GM12865 (cell line): ENCODE data around the gene MANBA.
A peak's percentile ranks its signal among the peaks of the same experiment; 100 is the strongest.
"Not testable (repeated sequence)": the region's sequence is repeated elsewhere in the genome, so short reads cannot be mapped to it uniquely, and the experiment has no call there.

Experiments used
- DNase-seq: peaks from one replicate; pipeline ENCODE4 v3.0.0; 2010; ENCODE audit warnings: low read depth
- H3K4me3 ChIP-seq: 2 replicates; pipeline ENCODE4 v1.5.1; 2011; ENCODE audit warnings: mild to moderate bottlenecking, low read depth, low read length, control low read depth
- CTCF ChIP-seq: IDR thresholded peaks from 2 replicates; pipeline ENCODE4 v1.5.1; 2011; ENCODE audit warnings: low read length, control low read depth, low read depth, inconsistent platforms; ENCODE audit not compliant: insufficient read depth; ENCODE audit errors: missing control alignments

MANBA gene

GRCh38 chr4:102734591-102735385 lies 26.0 kb downstream of the MANBA start:
- DNase-seq, result peak; percentile 66
- TF ChIP-seq CTCF, result no peak

DNA sequence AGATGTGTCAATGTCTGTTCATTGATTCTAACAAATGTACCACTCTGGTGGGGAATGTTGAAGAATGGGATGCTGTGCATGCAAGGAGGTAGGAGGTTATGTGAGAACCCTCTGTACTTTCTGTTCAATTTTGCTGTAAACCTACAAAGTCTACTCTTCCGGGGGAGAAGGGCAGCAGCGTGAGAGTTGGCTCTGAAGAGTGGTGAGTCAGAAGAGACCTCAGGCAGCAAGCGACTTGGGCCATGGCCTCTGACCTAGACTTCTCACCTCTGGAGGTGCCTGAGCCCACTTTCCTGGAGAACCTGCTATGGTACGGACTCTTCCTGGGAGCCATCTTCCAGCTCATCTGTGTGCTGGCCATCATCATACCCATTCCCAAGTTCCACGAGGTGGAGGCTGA lies 26.7 kb downstream of the MANBA start:
- H3K4me3 ChIP-seq, result no peak overlapping the region
- TF ChIP-seq CTCF, result no peak
- DNase-seq, result no peak

More at GRCh38 chr4:102734591-102735385, 26.0 kb downstream of the MANBA start:
- H3K4me3 ChIP-seq, result no peak overlapping the region

- no peak overlapping the region for H3K4me3 ChIP-seq
- TF ChIP-seq CTCF, result no peak
- DNase-seq, result no peak
These were observed 27.7 kb downstream of the MANBA start for GRCh38 chr4:102733084-102733483.

- TF ChIP-seq CTCF, result no peak
- no peak for DNase-seq
These were observed 28.1 kb downstream of the MANBA start for GRCh38 chr4:102732678-102733077.

GRCh38 chr4:102730968-102731533 lies 29.7 kb downstream of the MANBA start:
- TF ChIP-seq CTCF, result no peak
- DNase-seq, result no peak
- H3K4me3 ChIP-seq, result no peak overlapping the region

More at GRCh38 chr4:102732678-102733077, 28.1 kb downstream of the MANBA start:
- H3K4me3 ChIP-seq, result no peak overlapping the region

DNA sequence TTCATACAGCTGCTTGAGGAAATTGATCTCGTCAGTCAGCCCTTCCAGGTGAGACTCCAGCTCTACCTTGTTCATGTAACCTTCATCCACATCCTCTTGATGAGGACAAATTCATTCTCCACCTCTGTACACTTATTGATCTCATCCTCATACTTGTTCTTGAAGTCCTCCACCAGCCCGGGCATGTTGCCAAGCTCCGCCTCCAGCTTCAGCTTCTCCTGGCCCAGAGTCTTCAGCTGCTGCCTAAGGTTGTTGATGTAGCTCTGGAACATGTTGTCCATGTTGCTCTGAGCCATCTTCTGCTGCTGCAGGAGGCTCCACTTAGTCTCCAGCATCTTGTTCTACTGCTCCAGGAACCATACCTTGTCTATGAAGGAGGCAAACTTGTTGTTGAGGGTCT lies 31.3 kb downstream of the MANBA start:
- not testable (repeated sequence) for DNase-seq, H3K4me3 ChIP-seq

DNA sequence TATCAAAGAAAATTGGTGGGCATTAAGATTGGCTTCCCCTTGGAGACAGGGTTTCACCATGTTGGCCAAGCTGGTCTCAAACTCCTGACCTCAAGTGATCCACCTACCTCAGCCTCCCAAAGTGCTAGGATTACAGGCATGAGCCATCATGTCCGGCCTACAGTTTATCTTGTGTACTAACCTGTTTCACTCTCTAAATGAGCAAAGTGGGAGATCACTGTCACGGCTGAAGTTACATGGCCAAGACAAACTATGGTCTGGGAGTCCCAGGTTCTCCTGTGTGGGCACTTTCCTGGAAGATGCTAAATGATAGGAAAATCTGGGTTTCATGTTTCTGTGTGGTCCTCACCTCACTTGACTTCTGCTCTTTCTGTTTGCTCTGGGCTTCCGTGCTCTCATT lies 33.8 kb downstream of the MANBA start:
- H3K4me3 ChIP-seq, result not testable (repeated sequence)
- peak; percentile 25 for DNase-seq

DNA sequence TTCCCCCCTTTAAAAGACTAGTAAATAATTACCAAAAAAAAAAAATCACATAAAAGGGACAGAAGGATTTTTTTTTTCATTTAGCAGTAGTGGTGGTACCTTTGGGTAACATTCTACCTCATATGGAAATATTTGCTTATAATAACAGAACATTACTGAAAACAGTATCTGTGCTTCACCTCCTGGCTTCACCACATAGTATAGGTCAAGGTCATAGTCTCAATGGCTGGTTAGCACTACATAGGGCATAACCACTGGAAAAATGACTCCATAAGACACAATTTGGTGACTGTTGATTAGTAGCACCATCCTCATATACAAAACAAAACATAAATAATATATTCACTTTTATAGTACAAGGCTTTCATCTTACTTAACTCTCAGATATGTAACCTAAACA lies 34.7 kb downstream of the MANBA start:
- H3K4me3 ChIP-seq, result no peak overlapping the region
- DNase-seq, result no peak
- TF ChIP-seq CTCF, result no peak
